Activated naive CD8-positive, alpha-beta T cell treated with anti-CD3 and anti-CD28 coated beads, Interleukin-2, amount 50 U/mL, for 24 hours (primary cell): Measurements from ENCODE around the gene NEK8.

Experiments
- ATAC-seq: fragments of 150-1000 bp; cut with Tn5 transposase; one replicate; pipeline ENCODE4 v1.10.0; 2021
- DNase-seq: peaks from one replicate; pipeline ENCODE4 v3.0.0; 2021
- H3K27ac Mint-ChIP-seq: one replicate; pipeline ENCODE4 v1.8.0; 2021; ENCODE audit warnings: mild to moderate bottlenecking, mixed read lengths
- H3K27me3 Mint-ChIP-seq: one replicate; pipeline ENCODE4 v1.8.0; 2021; ENCODE audit warnings: mixed read lengths
- H3K36me3 Mint-ChIP-seq: one replicate; pipeline ENCODE4 v1.8.0; 2021; ENCODE audit warnings: low read depth, mixed read lengths
- H3K4me1 Mint-ChIP-seq: one replicate; pipeline ENCODE4 v1.8.0; 2021; ENCODE audit warnings: mixed read lengths
- H3K4me3 Mint-ChIP-seq: one replicate; pipeline ENCODE4 v1.8.0; 2021; ENCODE audit warnings: mild to moderate bottlenecking, moderate library complexity, mixed read lengths
- H3K9me3 Mint-ChIP-seq: one replicate; pipeline ENCODE4 v1.8.0; 2021; ENCODE audit warnings: mixed read lengths

The NEK8 gene

GRCh38 chr17:28743243-28744103 lies 14.9 kb downstream of the NEK8 start, which contains the start of gene TRAF4:
TRAF4 (plus strand) TSS chr17:28744011; CDS start chr17:28744113, 102 bp downstream.
- Mint-ChIP-seq H3K36me3 (peaks cover 32% of the 10 kb centered on the region), H3K4me3 (peak within 1 kb of the TSS; percentile 92), H3K4me1 (peaks cover 60% of the 10 kb centered on the region), H3K27me3 (no peaks in the 10 kb centered on the region), H3K27ac (peak within 1 kb of the TSS; percentile 90), H3K9me3 (peaks cover 3% of the 10 kb centered on the region)
- peak; percentile 88 for DNase-seq
- peak; percentile 84 for ATAC-seq

GRCh38 chr17:28744104-28744971 lies 15.8 kb downstream of the NEK8 start:
- DNase-seq, result peak; percentile 83
- peaks cover 36% of the 10 kb centered on the region for H3K36me3 Mint-ChIP-seq
- H3K4me3 Mint-ChIP-seq, result peak overlapping the region; percentile 92
- peaks cover 58% of the 10 kb centered on the region for H3K4me1 Mint-ChIP-seq
- peak; percentile 27 for ATAC-seq
- no peaks in the 10 kb centered on the region for H3K27me3 Mint-ChIP-seq
- peak overlapping the region; percentile 90 for H3K27ac Mint-ChIP-seq
- peaks cover 3% of the 10 kb centered on the region for H3K9me3 Mint-ChIP-seq

GRCh38 chr17:28744972-28745785 lies 16.6 kb downstream of the NEK8 start:
- Mint-ChIP-seq H3K27me3 (no peaks in the 10 kb centered on the region), H3K36me3 (peaks cover 33% of the 10 kb centered on the region), H3K9me3 (no peaks in the 10 kb centered on the region), H3K27ac (peak overlapping the region; percentile 90), H3K4me3 (peak overlapping the region; percentile 92), H3K4me1 (peaks cover 58% of the 10 kb centered on the region)
- ATAC-seq (peak; percentile 7), DNase-seq (peak; percentile 41)

- Mint-ChIP-seq H3K27ac (peak overlapping the region; percentile 56), H3K36me3 (peaks cover 40% of the 10 kb centered on the region), H3K4me1 (peaks cover 57% of the 10 kb centered on the region), H3K4me3 (peak overlapping the region; percentile 92), H3K9me3 (no peaks in the 10 kb centered on the region), H3K27me3 (no peaks in the 10 kb centered on the region)
- no peak for ATAC-seq
- DNase-seq, result no peak
Observed at GRCh38 chr17:28745786-28746411, 17.3 kb downstream of the NEK8 start.

DNA sequence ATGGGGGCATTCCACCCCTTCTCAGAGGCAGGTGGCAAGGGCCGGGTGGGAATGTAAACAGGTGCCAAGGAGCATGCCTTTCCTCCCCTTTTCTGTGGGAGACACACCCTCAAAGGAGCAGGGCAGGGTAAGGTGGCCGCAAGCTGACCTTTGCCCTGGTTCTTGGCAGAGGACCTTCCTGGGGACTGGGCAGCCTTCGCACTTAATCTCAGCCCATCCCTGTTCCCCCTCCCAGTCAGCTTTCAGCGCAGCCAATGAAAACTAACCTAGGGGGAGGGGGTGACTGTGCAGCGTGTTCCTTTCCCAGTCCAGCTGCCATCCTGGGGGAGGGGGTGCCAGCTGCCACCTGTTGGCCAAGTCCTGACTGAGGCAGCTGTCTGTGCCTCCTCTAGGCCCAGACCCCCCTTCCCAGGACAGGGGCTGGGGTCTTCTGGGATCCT lies 18.0 kb downstream of the NEK8 start:
- Mint-ChIP-seq H3K9me3 (no peaks in the 10 kb centered on the region), H3K36me3 (peaks cover 41% of the 10 kb centered on the region), H3K27me3 (no peaks in the 10 kb centered on the region), H3K27ac (peak overlapping the region; percentile 56), H3K4me3 (peak overlapping the region; percentile 92), H3K4me1 (peaks cover 51% of the 10 kb centered on the region)
- ATAC-seq, result no peak
- no peak for DNase-seq

GRCh38 chr17:28747051-28747691 lies 18.6 kb downstream of the NEK8 start:
- no peak overlapping the region for H3K4me3 Mint-ChIP-seq
- H3K36me3 Mint-ChIP-seq, result peaks cover 41% of the 10 kb centered on the region
- H3K9me3 Mint-ChIP-seq, result no peaks in the 10 kb centered on the region
- H3K4me1 Mint-ChIP-seq, result peaks cover 48% of the 10 kb centered on the region
- ATAC-seq (no peak), DNase-seq (no peak)
- H3K27me3 Mint-ChIP-seq, result no peaks in the 10 kb centered on the region
- H3K27ac Mint-ChIP-seq, result no peak overlapping the region

GRCh38 chr17:28747801-28748750 lies 19.5 kb downstream of the NEK8 start:
- DNase-seq, result no peak
- peaks cover 44% of the 10 kb centered on the region for H3K4me1 Mint-ChIP-seq
- H3K36me3 Mint-ChIP-seq, result peaks cover 45% of the 10 kb centered on the region
- ATAC-seq, result no peak
- no peak overlapping the region for H3K27ac Mint-ChIP-seq
- H3K9me3 Mint-ChIP-seq, result no peaks in the 10 kb centered on the region
- no peak overlapping the region for H3K4me3 Mint-ChIP-seq
- H3K27me3 Mint-ChIP-seq, result no peaks in the 10 kb centered on the region

DNA sequence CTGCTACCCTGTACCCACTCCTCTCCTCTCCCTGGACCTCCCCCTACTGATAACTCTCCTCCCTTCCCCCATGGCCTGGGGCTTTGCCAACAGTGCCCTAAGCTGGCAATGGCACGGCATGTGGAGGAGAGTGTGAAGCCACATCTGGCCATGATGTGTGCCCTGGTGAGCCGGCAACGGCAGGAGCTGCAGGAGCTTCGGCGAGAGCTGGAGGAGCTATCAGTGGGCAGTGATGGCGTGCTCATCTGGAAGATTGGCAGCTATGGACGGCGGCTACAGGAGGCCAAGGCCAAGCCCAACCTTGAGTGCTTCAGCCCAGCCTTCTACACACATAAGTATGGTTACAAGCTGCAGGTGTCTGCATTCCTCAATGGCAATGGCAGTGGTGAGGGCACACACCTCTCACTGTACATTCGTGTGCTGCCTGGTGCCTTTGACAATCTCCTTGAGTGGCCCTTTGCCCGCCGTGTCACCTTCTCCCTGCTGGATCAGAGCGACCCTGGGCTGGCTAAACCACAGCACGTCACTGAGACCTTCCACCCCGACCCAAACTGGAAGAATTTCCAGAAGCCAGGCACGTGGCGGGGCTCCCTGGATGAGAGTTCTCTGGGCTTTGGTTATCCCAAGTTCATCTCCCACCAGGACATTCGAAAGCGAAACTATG lies 20.4 kb downstream of the NEK8 start:
- H3K36me3 Mint-ChIP-seq, result peaks cover 45% of the 10 kb centered on the region
- no peak overlapping the region for H3K4me3 Mint-ChIP-seq
- no peaks in the 10 kb centered on the region for H3K9me3 Mint-ChIP-seq

DNA sequence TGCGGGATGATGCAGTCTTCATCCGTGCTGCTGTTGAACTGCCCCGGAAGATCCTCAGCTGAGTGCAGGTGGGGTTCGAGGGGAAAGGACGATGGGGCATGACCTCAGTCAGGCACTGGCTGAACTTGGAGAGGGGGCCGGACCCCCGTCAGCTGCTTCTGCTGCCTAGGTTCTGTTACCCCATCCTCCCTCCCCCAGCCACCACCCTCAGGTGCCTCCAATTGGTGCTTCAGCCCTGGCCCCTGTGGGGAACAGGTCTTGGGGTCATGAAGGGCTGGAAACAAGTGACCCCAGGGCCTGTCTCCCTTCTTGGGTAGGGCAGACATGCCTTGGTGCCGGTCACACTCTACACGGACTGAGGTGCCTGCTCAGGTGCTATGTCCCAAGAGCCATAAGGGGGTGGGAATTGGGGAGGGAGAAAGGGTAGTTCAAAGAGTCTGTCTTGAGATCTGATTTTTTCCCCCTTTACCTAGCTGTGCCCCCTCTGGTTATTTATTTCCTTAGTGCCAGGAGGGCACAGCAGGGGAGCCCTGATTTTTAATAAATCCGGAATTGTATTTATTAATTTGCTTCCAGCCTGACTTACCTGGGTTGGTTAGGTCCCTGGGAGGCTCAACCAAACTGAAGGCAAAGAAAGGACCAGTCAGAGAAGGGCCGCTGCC lies 21.1 kb downstream of the NEK8 start:
- no peaks in the 10 kb centered on the region for H3K27me3 Mint-ChIP-seq
- H3K4me1 Mint-ChIP-seq, result peaks cover 42% of the 10 kb centered on the region
- DNase-seq, result no peak
- no peak overlapping the region for H3K4me3 Mint-ChIP-seq
- ATAC-seq, result peak; percentile 9
- no peaks in the 10 kb centered on the region for H3K9me3 Mint-ChIP-seq
- peaks cover 46% of the 10 kb centered on the region for H3K36me3 Mint-ChIP-seq
- H3K27ac Mint-ChIP-seq, result peak overlapping the region; percentile 39

More for the DNA sequence above, 20.4 kb downstream of the NEK8 start:
- peak overlapping the region; percentile 65 for H3K27ac Mint-ChIP-seq
- no peak for DNase-seq
- no peaks in the 10 kb centered on the region for H3K27me3 Mint-ChIP-seq
- peaks cover 42% of the 10 kb centered on the region for H3K4me1 Mint-ChIP-seq
- ATAC-seq, result no peak

DNA sequence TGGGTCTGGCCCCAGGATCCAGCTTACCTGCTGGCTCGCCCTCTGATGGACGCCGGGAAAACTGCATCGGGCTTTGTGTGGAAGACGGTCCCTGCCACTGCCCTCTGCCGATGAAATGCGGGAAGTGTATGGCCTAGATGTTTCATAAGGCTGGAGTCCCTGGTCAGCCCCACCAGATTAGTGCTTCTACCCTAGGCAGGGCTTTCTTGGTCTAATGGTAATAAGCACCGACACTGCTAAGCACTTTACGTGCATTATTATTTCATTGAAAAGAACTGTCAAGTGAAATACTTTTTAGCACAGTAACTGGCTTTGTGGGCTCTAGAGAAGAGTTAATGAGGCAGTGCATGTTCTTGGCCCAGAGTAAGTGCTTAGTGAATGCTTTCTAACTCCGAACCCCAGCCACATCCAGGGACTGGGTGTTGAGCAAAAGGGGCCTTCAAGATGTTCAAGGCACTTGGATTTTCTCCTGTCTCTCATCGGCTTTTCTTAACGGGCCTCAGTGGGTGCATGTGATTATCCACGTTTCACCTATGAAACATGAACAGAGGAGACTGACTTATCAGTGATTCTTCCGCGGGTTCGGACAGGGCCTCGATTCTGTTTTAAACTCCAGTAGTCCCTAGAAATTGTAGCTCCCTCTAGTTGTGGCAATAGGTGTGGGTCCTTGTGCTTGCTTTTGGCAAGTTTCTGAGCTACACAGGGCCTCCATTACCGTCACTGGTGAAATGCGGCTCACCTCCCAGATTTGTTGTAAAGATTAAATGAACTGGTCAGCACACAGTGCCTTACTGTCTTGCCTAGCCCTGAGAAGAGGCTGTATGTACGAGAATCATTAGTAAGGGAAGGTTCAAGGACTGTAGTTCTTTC lies 21.8 kb downstream of the NEK8 start:
- Mint-ChIP-seq H3K27ac (peak overlapping the region; percentile 39), H3K27me3 (no peaks in the 10 kb centered on the region), H3K4me3 (no peak overlapping the region), H3K9me3 (no peaks in the 10 kb centered on the region), H3K36me3 (peaks cover 41% of the 10 kb centered on the region), H3K4me1 (peaks cover 42% of the 10 kb centered on the region)
- ATAC-seq (peak; percentile 77), DNase-seq (peak; percentile 93)
